ENCODE data around the gene TTC4.

TTC4 gene

DNA sequence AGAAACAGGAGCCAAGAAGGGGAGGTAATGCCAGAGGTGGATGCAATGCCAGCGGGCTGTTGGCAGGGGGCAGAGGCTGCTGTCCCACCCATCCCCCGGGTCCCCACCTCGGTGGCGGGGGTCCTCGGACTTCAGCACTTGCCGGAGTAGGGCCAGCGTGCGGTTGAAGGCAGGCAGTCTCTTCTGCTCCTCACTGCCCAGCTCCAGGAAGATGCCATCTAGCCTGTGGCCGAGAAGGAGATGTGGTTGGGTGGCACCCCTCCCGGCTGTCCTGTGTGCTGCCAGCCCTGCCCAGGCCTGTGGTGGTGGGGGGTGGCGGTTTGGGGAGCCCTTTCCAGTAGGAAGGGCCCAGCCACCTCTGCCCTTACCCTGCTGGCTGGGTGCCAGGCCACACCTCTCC, 71.9 kb downstream of the TTC4 start:
- no peak for DNase-seq

DNA sequence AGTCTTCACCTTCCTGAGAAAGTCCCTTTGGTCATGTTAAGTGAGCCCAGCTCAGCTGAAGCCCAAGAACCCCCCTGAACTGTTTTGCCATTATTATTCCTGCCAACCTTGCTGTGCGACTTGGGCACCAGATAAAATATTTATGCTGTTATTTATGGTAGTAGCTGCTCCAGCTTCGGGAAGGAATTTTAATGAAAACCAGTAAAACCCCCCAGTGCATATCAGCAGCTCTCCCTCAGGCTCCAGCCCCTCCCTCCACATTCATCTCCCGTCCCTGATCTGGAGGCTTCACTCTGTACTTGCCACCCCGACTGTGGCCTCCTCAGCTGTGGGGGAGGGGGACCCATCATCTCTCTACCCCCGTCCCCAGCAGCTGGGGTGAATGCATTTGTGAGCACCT, 72.8 kb downstream of the TTC4 start:
- DNase-seq, result no peak

DNA sequence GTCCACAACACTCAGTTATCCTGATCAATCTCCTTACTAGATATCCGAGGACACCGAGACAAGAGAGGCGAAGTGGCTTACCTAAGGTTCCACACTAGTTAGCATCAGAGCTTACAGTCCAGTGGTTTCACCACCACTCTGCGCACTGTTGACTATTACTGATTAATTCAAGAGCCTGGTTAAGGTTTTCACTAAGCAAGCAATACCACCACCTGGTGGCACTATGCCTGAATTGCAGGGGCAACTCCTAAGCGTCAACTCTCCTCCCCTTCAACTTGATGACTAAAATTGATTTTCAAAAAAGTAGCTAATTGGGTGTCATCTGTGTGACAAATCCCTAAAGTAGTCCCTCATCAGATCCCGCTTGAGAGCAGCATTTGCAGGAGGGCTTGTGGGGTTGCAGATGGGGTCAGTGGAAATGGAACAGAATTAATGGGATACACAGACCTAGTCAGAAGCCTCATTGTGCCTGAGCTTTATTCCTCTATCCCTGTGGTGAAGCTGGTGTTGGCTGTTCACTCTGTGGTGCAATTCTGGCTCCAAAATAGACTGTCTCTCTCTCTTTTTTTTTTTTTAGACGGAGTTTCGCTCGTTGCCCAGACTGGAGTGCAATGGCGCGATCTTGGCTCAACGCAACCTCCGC, 76.3 kb downstream of the TTC4 start:
- DNase-seq, result peak; percentile 74

All from hematopoietic multipotent progenitor cell treated with erythropoietin and hydrocortisone succinate and interleukin-3 and kit ligand, for 8 days (in vitro differentiated cells).